Mesenchymal stem cell (in vitro differentiated cells and primary cell): Measurements from ENCODE around the gene RNLS.

ENCODE experiments used
- DNase-seq: peaks from one replicate; pipeline ENCODE4 v3.0.0-alpha.2; 2013
- H2AFZ ChIP-seq: one replicate; pipeline ENCODE4 v1.6.1; 2013; ENCODE audit warnings: low read depth, mild to moderate bottlenecking, control low read depth, inconsistent platforms, low read length, moderate library complexity
- H2AK5ac ChIP-seq: 2 replicates; pipeline ENCODE4 v1.6.1; 2013; ENCODE audit warnings: low read length, moderate library complexity, mild to moderate bottlenecking, inconsistent platforms; ENCODE audit not compliant: severe bottlenecking
- H2BK120ac ChIP-seq: one replicate; pipeline ENCODE4 v1.6.1; 2013; ENCODE audit warnings: low read depth, mild to moderate bottlenecking, inconsistent platforms, low read length, moderate library complexity
- H2BK12ac ChIP-seq, 2 experiments: one replicate each; pipeline ENCODE4 v1.6.1; 2013; ENCODE audit warnings: inconsistent platforms in 2 of 2, low read length in 2 of 2, mild to moderate bottlenecking in 2 of 2, moderate library complexity in 2 of 2, control low read depth in 1 of 2
- H2BK15ac ChIP-seq: one replicate; pipeline ENCODE4 v1.6.1; 2013; ENCODE audit warnings: mild to moderate bottlenecking, low read depth, inconsistent platforms; ENCODE audit not compliant: poor library complexity, severe bottlenecking
- H2BK5ac ChIP-seq: 2 replicates; pipeline ENCODE4 v1.6.1; 2013; ENCODE audit warnings: low read depth, mild to moderate bottlenecking, low read length, control low read depth, inconsistent platforms; ENCODE audit not compliant: poor library complexity, severe bottlenecking
- H3K14ac ChIP-seq, 2 experiments: one replicate each; pipeline ENCODE4 v1.6.1; 2013; ENCODE audit warnings: inconsistent platforms in 2 of 2, low read length in 2 of 2, control low read depth in 1 of 2, mild to moderate bottlenecking in 1 of 2, moderate library complexity in 1 of 2
- H3K18ac ChIP-seq, 2 experiments: one replicate each; pipeline ENCODE4 v1.6.1; 2013; ENCODE audit warnings: inconsistent platforms in 2 of 2, low read length in 2 of 2, control low read depth in 1 of 2, low read depth in 1 of 2, mild to moderate bottlenecking in 1 of 2
- H3K23ac ChIP-seq, 2 experiments: one replicate each; pipeline ENCODE4 v1.6.1; 2013; ENCODE audit warnings: inconsistent platforms in 2 of 2, low read length in 2 of 2, mild to moderate bottlenecking in 2 of 2, moderate library complexity in 2 of 2, control low read depth in 1 of 2
- H3K27ac ChIP-seq: 2 replicates; pipeline ENCODE4 v1.5.1; 2013; ENCODE audit warnings: mild to moderate bottlenecking, moderate library complexity, low read length, control low read depth, inconsistent platforms; ENCODE audit not compliant: poor library complexity, severe bottlenecking
- H3K27me3 ChIP-seq, 2 experiments: 2 replicates each; pipeline versions ENCODE4 v1.6.1 to v1.7.0; 2013; ENCODE audit warnings: low read length in 2 of 2, mild to moderate bottlenecking in 2 of 2, moderate library complexity in 2 of 2, control low read depth in 1 of 2, inconsistent platforms in 1 of 2; ENCODE audit not compliant: control insufficient read depth in 1 of 2, insufficient read depth in 1 of 2
- H3K36me3 ChIP-seq, 2 experiments: 2 replicates each; pipeline versions ENCODE4 v1.6.1 to v1.7.0; 2013; ENCODE audit warnings: low read length in 2 of 2, control low read depth in 1 of 2, inconsistent platforms in 1 of 2, low read depth in 1 of 2, mild to moderate bottlenecking in 1 of 2; ENCODE audit not compliant: insufficient read depth in 2 of 2, control insufficient read depth in 1 of 2
- H3K4ac ChIP-seq, 2 experiments: one replicate each; pipeline ENCODE4 v1.6.1; 2013; ENCODE audit warnings: inconsistent platforms in 2 of 2, low read length in 2 of 2, mild to moderate bottlenecking in 2 of 2, moderate library complexity in 2 of 2, control low read depth in 1 of 2, low read depth in 1 of 2
- H3K4me1 ChIP-seq: 2 replicates; pipeline ENCODE4 v1.6.1; 2013; ENCODE audit warnings: low read depth, low read length, control low read depth; ENCODE audit not compliant: control insufficient read depth, insufficient read depth
- H3K4me2 ChIP-seq: 2 replicates; pipeline ENCODE4 v1.6.1; 2013; ENCODE audit warnings: low read length, mild to moderate bottlenecking, inconsistent platforms; ENCODE audit not compliant: poor library complexity, severe bottlenecking
- H3K4me3 ChIP-seq, 2 experiments: 2 replicates each; pipeline versions ENCODE4 v1.5.1 to v1.7.0; 2013; ENCODE audit warnings: low read length in 2 of 2, mild to moderate bottlenecking in 2 of 2, control low read depth in 1 of 2, low read depth in 1 of 2; ENCODE audit not compliant: insufficient read depth in 1 of 2
- H3K79me1 ChIP-seq: replicated peaks from 2 replicates; pipeline ENCODE4 v1.6.1; 2013; ENCODE audit warnings: mild to moderate bottlenecking, control low read depth, low read length, inconsistent platforms; ENCODE audit not compliant: poor library complexity, severe bottlenecking
- H3K9ac ChIP-seq: 2 replicates; pipeline ENCODE4 v1.7.0; 2013; ENCODE audit warnings: mild to moderate bottlenecking, low read length, moderate library complexity
- H3K9me3 ChIP-seq: 2 replicates; pipeline ENCODE4 v1.7.0; 2013; ENCODE audit warnings: mild to moderate bottlenecking, low read length; ENCODE audit not compliant: control insufficient read depth
- H4K8ac ChIP-seq: one replicate; pipeline ENCODE4 v1.6.1; 2013; ENCODE audit warnings: inconsistent platforms, mild to moderate bottlenecking, low read length, moderate library complexity
- H4K91ac ChIP-seq: one replicate; pipeline ENCODE4 v1.6.1; 2013; ENCODE audit warnings: mild to moderate bottlenecking, low read length, inconsistent platforms
- WGBS: methylation state at CpG from one replicate; pipeline ENCODE4 v1.1.7; 2013; ENCODE audit warnings: mixed read lengths; 5-methylcytosine and 5-hydroxymethylcytosine counted together

RNLS gene

GRCh38 chr10:88416801-88417200 lies 166.3 kb downstream of the RNLS start:
- 91% methylated on average over 1 of the region's 1 CpG for WGBS
- no peak overlapping the region for H2BK120ac ChIP-seq
- H3K14ac ChIP-seq, result no peak overlapping the region
- H3K4me1 ChIP-seq, result no peaks in the 10 kb centered on the region
- no peak overlapping the region for H2AK5ac ChIP-seq
- DNase-seq, result no peak
- H3K4ac ChIP-seq, result no peak overlapping the region
- no peak overlapping the region for H2BK5ac ChIP-seq
- no peaks in the 10 kb centered on the region for H3K9me3 ChIP-seq
- H3K9ac ChIP-seq, result no peak overlapping the region
- H4K91ac ChIP-seq, result no peak overlapping the region
- no peak overlapping the region for H3K4me3 ChIP-seq
- no peaks in the 10 kb centered on the region for H3K27me3 ChIP-seq
- no peak overlapping the region for H3K23ac ChIP-seq
- H3K18ac ChIP-seq, result no peak overlapping the region
- H3K79me1 ChIP-seq, result no peaks in the 10 kb centered on the region
- no peak overlapping the region for H4K8ac ChIP-seq
- H3K36me3 ChIP-seq, result no peaks in the 10 kb centered on the region
- H2AFZ ChIP-seq, result no peak overlapping the region
- no peak overlapping the region for H3K27ac ChIP-seq
- no peak overlapping the region for H3K4me2 ChIP-seq
- no peak overlapping the region for H2BK12ac ChIP-seq
- H2BK15ac ChIP-seq, result no peak overlapping the region

GRCh38 chr10:88415533-88416130 lies 167.5 kb downstream of the RNLS start:
- H4K91ac ChIP-seq, result no peak overlapping the region
- H2BK15ac ChIP-seq, result no peak overlapping the region
- no peak overlapping the region for H3K14ac ChIP-seq
- H2BK12ac ChIP-seq, result no peak overlapping the region
- no peak overlapping the region for H2BK120ac ChIP-seq
- no peak overlapping the region for H3K27ac ChIP-seq
- no peak overlapping the region for H2AK5ac ChIP-seq
- 100% methylated on average over 1 of the region's 1 CpG for WGBS
- no peak overlapping the region for H3K4me3 ChIP-seq
- no peaks in the 10 kb centered on the region for H3K27me3 ChIP-seq
- no peak overlapping the region for H3K18ac ChIP-seq
- no peak overlapping the region for H3K9ac ChIP-seq
- DNase-seq, result no peak
- no peaks in the 10 kb centered on the region for H3K36me3 ChIP-seq
- H3K4me1 ChIP-seq, result no peaks in the 10 kb centered on the region
- no peak overlapping the region for H2AFZ ChIP-seq
- no peaks in the 10 kb centered on the region for H3K79me1 ChIP-seq
- no peak overlapping the region for H3K23ac ChIP-seq
- H3K9me3 ChIP-seq, result no peaks in the 10 kb centered on the region
- H2BK5ac ChIP-seq, result no peak overlapping the region
- H3K4ac ChIP-seq, result no peak overlapping the region
- no peak overlapping the region for H3K4me2 ChIP-seq
- no peak overlapping the region for H4K8ac ChIP-seq

GRCh38 chr10:88413412-88413811 lies 169.7 kb downstream of the RNLS start:
- Histone ChIP-seq H2AK5ac (no peak overlapping the region), H3K4me3 (no peak overlapping the region), H2BK120ac (no peak overlapping the region), H3K23ac (no peak overlapping the region), H3K36me3 (no peaks in the 10 kb centered on the region), H3K27me3 (no peaks in the 10 kb centered on the region), H2BK5ac (no peak overlapping the region), H2AFZ (no peak overlapping the region), H3K9ac (no peak overlapping the region), H3K27ac (no peak overlapping the region), H3K4ac (no peak overlapping the region), H4K8ac (no peak overlapping the region), H4K91ac (no peak overlapping the region), H3K4me2 (no peak overlapping the region), H2BK12ac (no peak overlapping the region), H3K18ac (no peak overlapping the region), H3K14ac (no peak overlapping the region), H3K79me1 (no peaks in the 10 kb centered on the region), H3K9me3 (no peaks in the 10 kb centered on the region), H2BK15ac (no peak overlapping the region), H3K4me1 (no peaks in the 10 kb centered on the region)
- 91% methylated on average over 2 of the region's 3 CpGs for WGBS
- no peak for DNase-seq

- no peaks in the 10 kb centered on the region for H3K27me3 ChIP-seq
- no peak for DNase-seq
- no peak overlapping the region for H3K4ac ChIP-seq
- no peak overlapping the region for H4K8ac ChIP-seq
- no peak overlapping the region for H3K18ac ChIP-seq
- no peak overlapping the region for H3K27ac ChIP-seq
- H2BK15ac ChIP-seq, result no peak overlapping the region
- no peaks in the 10 kb centered on the region for H3K4me1 ChIP-seq
- WGBS, result 84% methylated on average over 4 of the region's 6 CpGs
- H3K36me3 ChIP-seq, result no peaks in the 10 kb centered on the region
- H3K4me2 ChIP-seq, result no peak overlapping the region
- H2AFZ ChIP-seq, result no peak overlapping the region
- no peak overlapping the region for H3K4me3 ChIP-seq
- H2BK12ac ChIP-seq, result no peak overlapping the region
- no peak overlapping the region for H4K91ac ChIP-seq
- no peak overlapping the region for H3K14ac ChIP-seq
- no peak overlapping the region for H2BK120ac ChIP-seq
- H3K9me3 ChIP-seq, result no peaks in the 10 kb centered on the region
- no peak overlapping the region for H2AK5ac ChIP-seq
- H3K9ac ChIP-seq, result no peak overlapping the region
- peak overlapping the region in 1 of 2 experiments; percentile 34 for H3K23ac ChIP-seq
- H3K79me1 ChIP-seq, result no peaks in the 10 kb centered on the region
- H2BK5ac ChIP-seq, result no peak overlapping the region
Measured at GRCh38 chr10:88411772-88412349, 171.3 kb downstream of the RNLS start.
